ENCODE measurements around the gene SRGN.
A peak's percentile ranks its signal among the peaks of the same experiment; 100 is the strongest.

SRGN gene

DNA sequence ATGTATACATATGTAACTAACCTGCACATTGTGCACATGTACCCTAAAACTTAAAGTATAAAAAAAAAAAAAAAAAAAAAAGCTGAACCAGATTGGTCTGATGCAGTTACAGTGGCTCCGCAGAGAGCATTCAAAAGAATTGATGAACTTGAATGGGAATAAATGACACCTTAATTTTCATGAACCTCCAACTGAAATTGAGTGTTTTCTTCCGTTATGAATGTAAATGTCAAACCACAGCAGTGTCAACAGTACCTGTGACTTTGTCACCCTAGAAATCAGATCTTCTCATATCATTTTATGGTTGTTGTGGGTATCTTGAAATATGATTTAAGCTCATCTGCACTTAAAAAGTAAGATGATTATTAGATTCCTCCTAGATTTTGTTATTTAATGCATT lies 32.7 kb upstream of the SRGN start:
- no peak overlapping the region for H3K4me3 Mint-ChIP-seq
- no peaks in the 10 kb centered on the region for H3K9me3 Mint-ChIP-seq
- peaks cover 39% of the 10 kb centered on the region for H3K4me1 Mint-ChIP-seq (ENCODE audit: low read depth)
- H3K36me3 Mint-ChIP-seq (ENCODE audit: low read depth), result no peaks in the 10 kb centered on the region
- no peak overlapping the region for H3K27ac Mint-ChIP-seq
- H3K27me3 Mint-ChIP-seq (ENCODE audit: low read depth), result no peaks in the 10 kb centered on the region

DNA sequence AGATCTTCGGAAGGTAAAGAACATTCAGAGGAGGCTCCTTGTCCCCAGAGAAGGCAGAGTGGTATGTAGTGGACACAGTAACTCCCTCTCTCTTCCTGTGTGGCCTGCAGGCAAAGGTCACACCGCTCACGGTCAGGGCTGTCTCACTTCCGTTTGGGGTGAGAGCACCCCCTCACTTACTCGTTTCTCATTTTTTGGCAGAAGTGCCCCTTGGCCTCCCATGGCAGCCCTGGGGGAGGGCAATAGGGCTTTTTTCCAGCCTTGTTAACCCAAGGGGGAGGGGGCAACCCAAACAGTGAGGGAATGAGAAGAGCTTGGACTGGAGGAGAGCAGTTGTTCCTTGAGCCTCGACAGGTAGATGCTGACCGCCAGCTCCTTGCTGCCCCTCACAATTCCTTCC lies 31.8 kb upstream of the SRGN start:
- H3K9me3 Mint-ChIP-seq, result no peaks in the 10 kb centered on the region
- H3K4me3 Mint-ChIP-seq, result no peak overlapping the region
- H3K36me3 Mint-ChIP-seq (ENCODE audit: low read depth), result no peaks in the 10 kb centered on the region
- no peaks in the 10 kb centered on the region for H3K27me3 Mint-ChIP-seq (ENCODE audit: low read depth)
- peaks cover 39% of the 10 kb centered on the region for H3K4me1 Mint-ChIP-seq (ENCODE audit: low read depth)
- H3K27ac Mint-ChIP-seq, result peak overlapping the region; percentile 54

DNA sequence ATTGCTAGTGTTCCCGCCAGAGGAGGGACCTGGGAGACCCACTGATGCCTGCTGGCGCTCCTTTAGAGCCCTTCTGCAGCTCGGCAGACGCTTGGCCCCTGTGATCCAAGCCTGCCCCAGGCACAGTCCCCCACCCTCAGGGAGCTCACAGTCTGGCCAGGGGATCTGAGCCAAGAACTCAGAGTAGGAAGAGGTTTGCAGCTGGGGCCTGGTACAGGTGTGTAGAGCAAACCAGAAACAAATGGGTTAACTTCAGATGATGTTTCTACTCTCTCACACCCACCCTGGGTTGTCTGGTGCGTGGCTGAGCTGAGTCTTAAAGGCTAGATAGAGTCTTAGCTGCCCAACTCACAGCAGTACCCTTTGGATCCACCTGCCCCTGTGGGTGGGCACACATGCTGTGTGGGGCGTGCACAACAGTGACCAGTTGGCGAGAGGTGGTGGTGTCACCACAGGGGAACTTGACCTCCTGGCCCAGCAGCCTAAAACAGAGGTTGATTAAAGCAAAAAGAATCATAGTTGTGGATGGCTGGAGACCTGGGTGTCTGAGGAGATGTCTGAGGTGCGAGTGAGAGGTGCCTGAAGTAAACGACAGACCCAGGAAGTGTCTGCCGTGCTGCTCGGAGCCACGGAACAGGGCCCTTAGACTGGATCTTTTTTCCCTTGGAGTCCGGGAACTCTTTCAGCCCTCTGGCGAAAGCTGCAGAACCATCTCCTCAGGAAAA lies 31.2 kb upstream of the SRGN start:
- peaks cover 39% of the 10 kb centered on the region for H3K4me1 Mint-ChIP-seq (ENCODE audit: low read depth)

DNA sequence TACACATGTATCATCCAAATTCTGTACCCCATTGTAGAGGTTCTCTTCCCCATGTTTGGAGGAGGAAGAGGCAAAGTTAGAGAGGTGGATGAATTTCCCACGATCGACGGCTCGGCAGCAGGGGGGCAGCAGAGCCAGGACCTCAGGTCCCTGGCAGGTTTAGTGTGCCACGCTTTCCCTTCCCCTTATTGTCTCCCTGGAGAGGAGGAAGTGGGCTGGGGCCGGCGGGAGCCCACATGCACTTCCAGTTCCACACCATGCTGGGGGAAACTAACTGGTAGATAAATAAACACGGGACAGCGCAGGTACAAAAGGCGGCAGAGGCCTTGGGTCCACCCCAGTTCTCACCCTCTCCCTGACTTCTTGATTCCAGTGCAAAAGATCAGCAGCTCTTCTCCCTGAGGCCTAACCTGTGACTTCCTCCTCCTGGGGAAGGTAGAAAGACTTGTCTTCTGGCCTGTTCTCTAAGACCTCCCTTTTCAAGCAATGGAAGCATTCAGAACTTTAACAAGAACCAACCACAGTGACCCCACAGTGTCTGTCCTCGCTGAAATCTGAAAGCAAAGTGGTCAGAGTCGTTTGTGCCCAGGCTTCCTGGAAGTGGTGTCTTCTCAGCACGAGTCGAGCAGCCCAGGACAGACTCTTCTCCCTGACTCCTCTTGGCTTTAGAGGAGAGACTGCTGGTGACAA lies 30.5 kb upstream of the SRGN start:
- Mint-ChIP-seq H3K27ac (peak overlapping the region; percentile 46), H3K9me3 (no peaks in the 10 kb centered on the region), H3K36me3 (ENCODE audit: low read depth) (peaks cover 2% of the 10 kb centered on the region), H3K27me3 (ENCODE audit: low read depth) (no peaks in the 10 kb centered on the region), H3K4me3 (no peak overlapping the region), H3K4me1 (ENCODE audit: low read depth) (peaks cover 42% of the 10 kb centered on the region)

More for the DNA sequence above, 31.2 kb upstream of the SRGN start:
- Mint-ChIP-seq H3K27me3 (ENCODE audit: low read depth) (no peaks in the 10 kb centered on the region), H3K4me3 (no peak overlapping the region), H3K9me3 (no peaks in the 10 kb centered on the region), H3K36me3 (ENCODE audit: low read depth) (peaks cover 2% of the 10 kb centered on the region), H3K27ac (peak overlapping the region; percentile 26)

DNA sequence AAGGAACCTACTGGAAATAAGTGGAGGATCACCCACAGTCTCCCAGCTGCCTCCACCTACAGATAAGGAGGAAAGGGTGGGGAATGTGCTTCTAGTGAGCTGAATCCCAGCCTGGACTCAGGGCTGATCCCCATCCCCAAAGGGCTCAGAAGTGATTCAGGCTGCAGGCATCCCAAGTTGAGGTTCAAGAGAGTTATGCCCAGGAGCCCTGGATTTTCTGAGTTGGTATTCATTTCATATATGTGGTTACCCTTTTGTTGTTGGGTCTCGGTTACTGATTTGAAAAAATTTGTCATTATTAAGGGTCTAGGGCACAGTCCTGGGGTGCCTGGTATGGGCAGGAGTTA lies 30.0 kb upstream of the SRGN start:
- H3K27me3 Mint-ChIP-seq (ENCODE audit: low read depth), result no peaks in the 10 kb centered on the region
- H3K27ac Mint-ChIP-seq, result peak overlapping the region; percentile 46
- H3K4me3 Mint-ChIP-seq, result no peak overlapping the region
- H3K4me1 Mint-ChIP-seq (ENCODE audit: low read depth), result peaks cover 38% of the 10 kb centered on the region
- H3K36me3 Mint-ChIP-seq (ENCODE audit: low read depth), result peaks cover 2% of the 10 kb centered on the region
- H3K9me3 Mint-ChIP-seq, result no peaks in the 10 kb centered on the region

DNA sequence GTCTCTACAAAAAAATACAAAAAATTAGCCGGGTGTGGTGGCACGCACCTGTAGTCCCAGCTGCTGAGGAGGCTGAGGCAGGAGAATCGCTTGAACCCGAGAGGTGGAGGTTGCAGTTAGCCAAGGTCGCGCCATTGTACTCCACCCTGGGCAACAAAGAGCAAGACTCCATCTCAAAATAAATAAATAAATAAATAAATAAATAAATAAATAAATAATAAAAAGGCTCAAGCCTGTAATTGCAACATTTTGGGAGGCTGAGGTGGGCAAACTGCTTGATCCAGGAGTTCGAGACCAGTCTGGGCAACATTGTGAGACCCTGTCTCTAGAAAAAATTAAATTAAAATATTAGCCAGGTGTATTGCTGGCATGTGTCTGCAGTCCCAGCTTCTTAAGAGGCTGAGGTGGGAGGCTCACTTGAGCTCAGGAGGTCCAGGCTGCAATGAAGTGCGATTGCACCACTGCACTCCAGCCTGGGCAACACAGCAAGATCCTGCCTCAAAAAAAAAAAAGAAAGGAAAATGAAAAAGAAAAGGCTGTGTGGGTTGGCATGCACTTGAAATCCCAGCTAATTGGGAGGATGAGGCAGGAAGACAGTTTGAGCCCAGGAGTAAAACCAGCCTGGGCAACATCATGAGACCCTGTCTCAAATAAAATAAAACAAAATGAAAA lies 27.6 kb upstream of the SRGN start:
- no peaks in the 10 kb centered on the region for H3K27me3 Mint-ChIP-seq (ENCODE audit: low read depth)
- no peak overlapping the region for H3K27ac Mint-ChIP-seq
- no peaks in the 10 kb centered on the region for H3K9me3 Mint-ChIP-seq
- no peak overlapping the region for H3K4me3 Mint-ChIP-seq
- H3K4me1 Mint-ChIP-seq (ENCODE audit: low read depth), result peaks cover 40% of the 10 kb centered on the region
- peaks cover 2% of the 10 kb centered on the region for H3K36me3 Mint-ChIP-seq (ENCODE audit: low read depth)

DNA sequence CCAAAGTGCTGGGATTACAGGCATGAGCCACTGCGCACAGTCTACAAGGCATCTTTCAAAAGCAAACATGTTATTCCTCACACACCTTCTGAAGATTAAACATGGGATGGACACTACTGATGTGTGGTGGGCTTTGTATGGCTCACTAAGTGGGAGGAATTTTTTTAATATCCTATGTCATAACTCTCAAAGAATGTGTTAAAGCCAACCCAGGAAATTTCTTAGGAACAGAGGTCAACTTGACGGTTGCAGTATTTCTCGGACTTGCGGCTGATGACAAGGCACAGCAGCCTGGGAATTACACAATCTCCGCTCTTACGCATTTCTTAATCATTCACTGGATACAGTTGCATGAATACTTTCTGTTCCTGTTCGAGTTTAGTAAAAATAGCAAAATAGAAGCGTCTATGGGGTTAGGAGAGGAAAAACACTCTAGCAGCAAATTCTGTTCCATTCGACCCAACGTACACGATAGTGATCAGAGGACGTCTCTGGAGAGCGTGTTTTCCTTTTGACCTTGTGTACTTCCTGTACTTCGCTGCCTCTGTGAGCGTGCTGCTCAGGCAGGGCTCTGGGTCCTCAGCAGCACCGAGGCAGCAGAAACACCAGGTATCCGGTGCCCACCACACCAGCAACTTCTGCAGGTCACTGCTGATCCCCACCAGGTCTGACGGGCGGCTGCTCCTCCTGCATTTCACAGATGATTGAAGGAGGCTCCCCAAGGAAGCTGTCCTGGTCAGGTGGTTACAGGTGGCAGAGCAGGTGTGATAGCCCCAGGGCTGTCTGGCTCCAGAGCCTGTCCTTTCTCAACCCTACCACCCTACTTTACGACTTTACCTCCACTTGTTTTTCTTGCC lies 26.4 kb upstream of the SRGN start:
- H3K4me3 Mint-ChIP-seq, result peak overlapping the region; percentile 76
- no peaks in the 10 kb centered on the region for H3K9me3 Mint-ChIP-seq
- H3K27ac Mint-ChIP-seq, result peak overlapping the region; percentile 76
- H3K36me3 Mint-ChIP-seq (ENCODE audit: low read depth), result peaks cover 2% of the 10 kb centered on the region
- peaks cover 44% of the 10 kb centered on the region for H3K4me1 Mint-ChIP-seq (ENCODE audit: low read depth)
- no peaks in the 10 kb centered on the region for H3K27me3 Mint-ChIP-seq (ENCODE audit: low read depth)

DNA sequence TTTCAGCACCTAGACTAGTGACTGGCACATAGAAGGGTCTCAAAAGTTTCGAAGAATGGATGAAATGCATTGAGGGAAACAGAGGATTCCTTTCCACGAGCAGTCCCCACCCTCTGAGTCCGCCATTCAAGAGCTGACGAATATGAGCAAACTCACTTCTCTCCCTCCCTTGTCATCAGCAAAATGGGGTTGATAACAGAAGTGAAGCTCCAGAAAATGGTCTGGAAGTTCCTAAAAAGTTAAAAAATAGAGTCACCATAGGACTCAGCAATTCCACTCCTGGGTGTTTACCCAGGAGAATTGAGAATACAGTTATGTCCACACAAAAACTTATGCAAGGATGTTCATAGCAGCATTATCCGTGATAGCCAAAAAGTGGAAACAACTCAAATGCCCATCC lies 25.0 kb upstream of the SRGN start:
- H3K27me3 Mint-ChIP-seq (ENCODE audit: low read depth), result no peaks in the 10 kb centered on the region
- no peak overlapping the region for H3K4me3 Mint-ChIP-seq
- peaks cover 2% of the 10 kb centered on the region for H3K36me3 Mint-ChIP-seq (ENCODE audit: low read depth)
- peaks cover 33% of the 10 kb centered on the region for H3K4me1 Mint-ChIP-seq (ENCODE audit: low read depth)
- no peak overlapping the region for H3K27ac Mint-ChIP-seq
- no peaks in the 10 kb centered on the region for H3K9me3 Mint-ChIP-seq

DNA sequence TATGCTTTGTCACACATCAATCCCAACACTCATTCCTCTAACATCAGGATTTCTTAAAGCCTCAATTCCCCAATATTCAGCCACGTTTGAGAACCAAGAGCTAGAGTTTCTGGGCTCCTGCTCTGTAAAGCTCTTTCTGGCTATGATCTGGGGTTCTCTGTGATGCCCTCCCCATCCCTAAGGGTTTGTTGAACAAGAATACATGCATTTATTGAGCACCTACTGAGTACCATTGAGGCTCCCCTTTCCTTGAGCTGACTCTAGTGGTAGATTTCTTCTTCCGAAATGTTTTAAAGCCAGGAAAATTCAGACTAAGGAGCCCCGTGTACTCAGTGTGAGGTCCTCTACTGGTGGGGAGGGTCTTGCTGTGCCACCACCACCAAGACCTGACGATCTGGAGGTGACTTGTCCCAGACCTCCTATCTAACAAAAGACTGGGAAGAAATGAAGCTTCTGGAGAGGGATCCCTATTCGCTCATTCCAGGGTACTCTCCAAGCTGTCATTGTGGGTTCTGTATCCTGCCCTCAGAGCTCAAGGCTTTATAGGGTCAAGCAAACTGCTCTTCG lies 23.1 kb upstream of the SRGN start:
- Mint-ChIP-seq H3K27me3 (ENCODE audit: low read depth) (no peaks in the 10 kb centered on the region), H3K4me1 (ENCODE audit: low read depth) (peaks cover 31% of the 10 kb centered on the region), H3K27ac (no peak overlapping the region), H3K36me3 (ENCODE audit: low read depth) (peaks cover 2% of the 10 kb centered on the region), H3K9me3 (no peaks in the 10 kb centered on the region), H3K4me3 (no peak overlapping the region)

DNA sequence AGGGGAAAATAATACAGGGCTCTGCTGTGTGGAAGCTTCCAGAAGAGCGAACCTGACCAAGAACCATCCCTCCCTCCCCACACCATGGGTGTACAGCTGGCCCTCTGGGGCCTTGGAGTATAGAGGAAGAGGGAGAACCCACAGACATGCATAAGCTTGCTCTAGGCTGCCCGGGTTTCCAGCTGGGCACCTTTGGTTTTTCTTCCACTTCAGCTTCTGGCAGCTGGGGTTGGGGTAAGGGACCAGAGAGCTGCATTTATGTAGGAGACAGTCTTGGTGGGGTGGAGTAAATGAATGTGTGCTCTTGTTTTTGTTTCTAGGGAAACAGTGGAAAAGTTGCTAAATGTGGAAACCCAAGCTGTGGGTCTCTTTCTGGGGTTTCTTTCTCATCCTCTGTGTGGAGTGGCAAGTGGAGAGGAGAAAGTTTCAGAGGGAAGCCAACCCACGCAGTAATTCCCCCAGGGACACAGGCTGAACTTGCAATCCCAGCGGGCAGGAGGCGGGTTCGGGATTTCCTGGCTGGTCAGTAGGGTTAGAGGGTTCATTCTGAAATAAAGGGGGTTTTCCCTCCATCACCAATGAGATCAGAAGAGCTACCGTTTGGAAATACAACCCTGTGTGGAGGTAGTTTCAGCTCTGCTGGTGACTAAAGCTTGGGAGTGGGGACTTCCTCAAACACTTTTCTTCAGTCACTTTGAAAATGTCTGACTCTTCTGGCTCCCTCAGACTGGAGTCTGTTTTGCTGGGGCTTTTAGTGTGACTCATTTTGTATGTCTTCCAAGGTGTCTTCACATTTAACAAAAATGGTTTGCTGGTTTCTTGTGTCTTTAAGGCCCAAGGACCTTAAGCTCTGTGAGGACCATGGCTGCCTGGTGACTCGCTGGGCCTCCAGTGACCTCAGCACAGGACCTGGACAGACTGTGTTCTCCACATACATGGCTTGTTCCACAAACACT lies 22.2 kb upstream of the SRGN start:
- Mint-ChIP-seq H3K4me3 (peak overlapping the region; percentile 36), H3K27ac (peak overlapping the region; percentile 83), H3K36me3 (ENCODE audit: low read depth) (peaks cover 2% of the 10 kb centered on the region), H3K9me3 (no peaks in the 10 kb centered on the region), H3K27me3 (ENCODE audit: low read depth) (peaks cover 2% of the 10 kb centered on the region), H3K4me1 (ENCODE audit: low read depth) (peaks cover 31% of the 10 kb centered on the region)

DNA sequence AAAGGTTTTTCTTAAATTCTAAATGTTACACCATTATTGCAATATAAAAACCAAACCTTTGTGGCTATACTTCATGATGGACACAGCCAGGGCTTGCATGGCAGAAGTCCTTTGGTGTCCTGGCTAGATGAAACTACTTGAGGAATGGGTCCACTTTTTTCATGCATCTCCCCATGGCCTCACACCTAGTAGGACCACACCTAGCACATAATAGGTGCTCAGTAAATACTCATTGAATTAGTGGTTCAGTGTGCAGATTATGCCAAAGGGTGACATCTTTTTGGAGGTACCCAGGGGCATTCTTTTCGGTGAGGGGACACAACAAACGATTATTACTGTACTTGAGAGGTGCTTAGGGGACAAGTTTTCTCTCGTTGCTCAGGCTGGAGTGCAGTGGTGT lies 20.7 kb upstream of the SRGN start:
- Mint-ChIP-seq H3K4me1 (ENCODE audit: low read depth) (peaks cover 19% of the 10 kb centered on the region), H3K27me3 (ENCODE audit: low read depth) (peaks cover 5% of the 10 kb centered on the region), H3K27ac (no peak overlapping the region), H3K36me3 (ENCODE audit: low read depth) (no peaks in the 10 kb centered on the region), H3K4me3 (no peak overlapping the region), H3K9me3 (no peaks in the 10 kb centered on the region)

DNA sequence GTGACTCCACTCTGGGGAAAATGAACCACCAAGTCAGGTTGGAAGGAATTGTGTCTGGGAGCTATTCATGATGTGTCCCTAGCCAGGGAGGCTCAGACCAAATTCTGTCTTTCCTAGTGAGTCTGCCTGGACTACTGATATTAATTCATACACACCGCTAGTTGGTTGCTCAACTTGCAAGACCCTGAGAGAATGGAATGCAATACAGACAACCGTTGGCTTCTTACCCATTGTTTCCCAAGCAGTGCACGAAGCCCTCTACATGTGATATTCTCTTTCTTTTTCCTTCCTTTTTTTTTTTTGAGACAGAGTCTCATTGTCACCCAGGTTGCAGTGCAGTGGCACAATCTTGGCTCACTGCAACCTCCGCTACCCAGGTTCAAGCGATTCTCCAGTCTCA lies 19.4 kb upstream of the SRGN start:
- no peak overlapping the region for H3K4me3 Mint-ChIP-seq
- H3K9me3 Mint-ChIP-seq, result no peaks in the 10 kb centered on the region
- no peak overlapping the region for H3K27ac Mint-ChIP-seq
- no peaks in the 10 kb centered on the region for H3K36me3 Mint-ChIP-seq (ENCODE audit: low read depth)
- peaks cover 19% of the 10 kb centered on the region for H3K4me1 Mint-ChIP-seq (ENCODE audit: low read depth)
- peaks cover 5% of the 10 kb centered on the region for H3K27me3 Mint-ChIP-seq (ENCODE audit: low read depth)

All from T-helper 1 cell treated with Interleukin-12 subunit alpha and Interleukin-12 subunit beta and Interleukin-4 antibody, amounts not matched to agents 30 μg/mL and 1 μg/mL, for 36 hours (primary cell).